ENCODE results near the gene C6orf15.

GRCh38 chr6:31107052-31107451, 5.3 kb downstream of the C6orf15 start:
- TF ChIP-seq POLR2A (IDR thresholded peaks at IDR 0.05; ENCODE audit: low read depth, low read length) (no peak), POLR2AphosphoS5 (IDR thresholded peaks at IDR 0.05; ENCODE audit: low read depth, low read length) (no peak), TAF1 (IDR thresholded peaks at IDR 0.05; ENCODE audit: borderline replicate concordance, low read depth, low read length) (no peak)

All from GM12892 (cell line).